ENCODE results near the gene NPY4R2. TPM values are rescaled to one million over a fixed set of nuclear protein-coding genes. Genes with fewer than 3 reads are reported as not detected.
"Not testable (repeated sequence)": the region's sequence is repeated elsewhere in the genome, so short reads cannot be mapped to it uniquely, and the experiment has no call there.

Gene NPY4R2
- total RNA-seq, 2 experiments from 2014 or later, result not detected

DNA sequence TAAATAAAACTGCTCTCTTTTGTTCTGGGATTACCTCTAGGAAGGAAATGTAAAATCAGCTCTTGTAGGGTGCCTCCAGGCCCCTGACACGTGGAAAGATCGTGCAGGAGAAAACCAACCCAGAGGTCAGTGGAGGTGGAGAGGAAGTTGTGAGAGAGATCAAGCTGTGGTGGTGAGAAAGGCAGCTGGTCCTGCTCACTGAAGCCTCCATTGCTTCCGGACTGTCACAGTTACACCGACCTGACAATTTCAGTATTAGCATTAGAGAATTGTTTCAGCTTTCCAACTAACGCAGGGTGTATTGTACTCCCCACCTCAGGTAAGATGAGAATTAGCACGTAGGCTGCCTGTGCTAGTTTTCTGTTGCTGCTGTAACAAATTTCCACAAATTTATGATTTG is 50.5 kb downstream of the NPY4R2 start:
- not testable (repeated sequence) for H3K4me1 Mint-ChIP-seq (ENCODE audit: low read depth); H3K4me3 Mint-ChIP-seq

GRCh38 chr10:47970047-47970446 is 51.6 kb downstream of the NPY4R2 start:
- H3K27ac ChIP-seq (ENCODE audit: low read depth in 1 of 2, low read length in 2 of 2); H3K9me3 Mint-ChIP-seq; DNase-seq; CTCF ChIA-PET; H3K4me3 ChIP-seq (ENCODE audit: low read length); H3K27me3 ChIP-seq (ENCODE audit: control insufficient read depth in 1 of 2, insufficient read depth in 2 of 2, low read length in 2 of 2); H3K36me3 ChIP-seq (ENCODE audit: insufficient read depth, low read length); H3K36me3 Mint-ChIP-seq (ENCODE audit: low read depth); H3K4me1 Mint-ChIP-seq (ENCODE audit: low read depth); ATAC-seq (ENCODE audit: poor library complexity); H3K4me3 Mint-ChIP-seq; H3K27ac Mint-ChIP-seq; POLR2A ChIA-PET; intact Hi-C loops (cut with DNase I, micrococcal nuclease); H3K4me1 ChIP-seq (ENCODE audit: insufficient read depth, low read length); H3K27me3 Mint-ChIP-seq; H3K9me3 ChIP-seq (ENCODE audit: control insufficient read depth in 1 of 2, insufficient read depth in 1 of 2, low read length in 2 of 2): not testable (repeated sequence)

More for the DNA sequence above, 50.5 kb downstream of the NPY4R2 start:
- H3K4me3 ChIP-seq (ENCODE audit: low read length); DNase-seq; H3K27ac ChIP-seq (ENCODE audit: low read depth in 1 of 2, low read length in 2 of 2); H3K36me3 Mint-ChIP-seq (ENCODE audit: low read depth); ATAC-seq (ENCODE audit: poor library complexity); H3K9me3 ChIP-seq (ENCODE audit: control insufficient read depth in 1 of 2, insufficient read depth in 1 of 2, low read length in 2 of 2); H3K9me3 Mint-ChIP-seq; H3K27me3 ChIP-seq (ENCODE audit: control insufficient read depth in 1 of 2, insufficient read depth in 2 of 2, low read length in 2 of 2); H3K4me1 ChIP-seq (ENCODE audit: insufficient read depth, low read length); H3K27ac Mint-ChIP-seq; H3K36me3 ChIP-seq (ENCODE audit: insufficient read depth, low read length); intact Hi-C loops (cut with DNase I, micrococcal nuclease); CTCF ChIA-PET; POLR2A ChIA-PET; H3K27me3 Mint-ChIP-seq: not testable (repeated sequence)

DNA sequence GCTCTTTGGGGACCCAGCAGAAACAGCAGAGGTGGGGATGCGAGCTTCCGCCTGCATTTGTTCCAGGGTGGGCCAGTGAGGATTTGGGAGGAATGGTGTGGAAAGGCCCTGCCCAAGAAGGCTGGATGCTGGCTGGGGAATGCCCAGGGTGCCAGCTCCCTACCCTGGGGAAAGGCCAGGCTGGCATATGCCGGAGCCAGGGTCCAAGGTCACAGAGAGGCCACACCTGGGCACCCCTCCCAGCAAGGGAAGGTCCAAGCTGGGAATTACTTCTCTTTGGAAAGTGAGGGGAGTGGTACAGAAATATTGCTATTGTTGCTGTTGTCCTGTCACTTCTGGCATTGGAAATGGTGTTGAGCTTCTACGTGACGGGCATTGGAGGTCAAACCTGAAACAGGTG is 53.1 kb downstream of the NPY4R2 start:
- POLR2A ChIA-PET; H3K27me3 Mint-ChIP-seq; intact Hi-C loops (cut with DNase I, micrococcal nuclease); ATAC-seq (ENCODE audit: poor library complexity); DNase-seq; CTCF ChIA-PET; H3K36me3 ChIP-seq (ENCODE audit: insufficient read depth, low read length); H3K36me3 Mint-ChIP-seq (ENCODE audit: low read depth); H3K27ac Mint-ChIP-seq; H3K27ac ChIP-seq (ENCODE audit: low read depth in 1 of 2, low read length in 2 of 2); H3K4me3 Mint-ChIP-seq; H3K9me3 Mint-ChIP-seq; H3K9me3 ChIP-seq (ENCODE audit: control insufficient read depth in 1 of 2, insufficient read depth in 1 of 2, low read length in 2 of 2); H3K4me1 Mint-ChIP-seq (ENCODE audit: low read depth); H3K27me3 ChIP-seq (ENCODE audit: control insufficient read depth in 1 of 2, insufficient read depth in 2 of 2, low read length in 2 of 2); H3K4me3 ChIP-seq (ENCODE audit: low read length); H3K4me1 ChIP-seq (ENCODE audit: insufficient read depth, low read length): not testable (repeated sequence)

DNA sequence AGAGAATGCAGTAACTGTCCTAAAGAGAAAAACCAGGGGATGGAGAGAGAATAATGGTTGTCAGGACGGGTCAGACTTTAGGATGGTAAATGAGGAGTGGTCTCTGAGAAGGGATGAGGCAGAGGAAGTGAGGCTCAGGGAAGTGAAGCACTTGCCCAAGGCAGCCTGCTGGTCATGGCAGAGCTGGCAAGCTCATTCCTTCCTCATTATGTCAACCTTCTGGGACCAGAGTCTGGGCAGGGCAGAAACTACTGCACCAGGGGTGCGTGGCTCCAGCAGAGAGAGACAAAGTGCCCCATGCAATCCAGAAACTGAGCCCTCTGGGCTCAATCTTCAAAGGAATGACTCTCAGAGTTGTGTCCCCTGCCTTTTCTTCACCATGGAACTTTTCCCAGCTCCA is 53.6 kb downstream of the NPY4R2 start:
- ATAC-seq (ENCODE audit: poor library complexity); H3K9me3 Mint-ChIP-seq; H3K27me3 ChIP-seq (ENCODE audit: control insufficient read depth in 1 of 2, insufficient read depth in 2 of 2, low read length in 2 of 2); DNase-seq; H3K36me3 Mint-ChIP-seq (ENCODE audit: low read depth); H3K9me3 ChIP-seq (ENCODE audit: control insufficient read depth in 1 of 2, insufficient read depth in 1 of 2, low read length in 2 of 2); H3K4me1 Mint-ChIP-seq (ENCODE audit: low read depth); H3K4me3 Mint-ChIP-seq; H3K4me1 ChIP-seq (ENCODE audit: insufficient read depth, low read length); H3K4me3 ChIP-seq (ENCODE audit: low read length); H3K36me3 ChIP-seq (ENCODE audit: insufficient read depth, low read length); H3K27me3 Mint-ChIP-seq; H3K27ac Mint-ChIP-seq; CTCF ChIA-PET; POLR2A ChIA-PET; intact Hi-C loops (cut with DNase I, micrococcal nuclease); H3K27ac ChIP-seq (ENCODE audit: low read depth in 1 of 2, low read length in 2 of 2): not testable (repeated sequence)

Other genes with a start within 250 kb of the NPY4R2 start
- under 1 TPM in 1 of 2 experiments, not detected in 1; 0.08 TPM for gene SYT15B, start 155.1 kb upstream of the NPY4R2 start, total RNA-seq
- not detected for gene FAM25C, start 81.1 kb downstream of the NPY4R2 start, total RNA-seq